Neural progenitor cell (in vitro differentiated cells): ENCODE results near the gene SNTG2.

ENCODE experiments used
- CTCF ChIP-seq: fragments of 200-600 bp; sonication (generic); IDR thresholded peaks from 2 replicates; pipeline ENCODE4 v1.5.1; 2017; ENCODE audit warnings: antibody characterized with exemption, mild to moderate bottlenecking
- EZH2phosphoT487 ChIP-seq: fragments of 200-600 bp; sonication (generic); IDR thresholded peaks from 2 replicates; pipeline ENCODE4 v1.6.1; 2017; ENCODE audit warnings: antibody characterized with exemption

GRCh38 chr2:1310202-1310601 is 359.6 kb downstream of the SNTG2 start:
- TF ChIP-seq CTCF (no peak), EZH2phosphoT487 (no peak)
